Inflammatory macrophage treated with lipopolysaccharide for 4 hours (primary cell): ENCODE results near the gene PDZRN3.

Source experiments
- DNase-seq: peaks from one replicate; pipeline ENCODE4 v3.0.0-alpha.2; 2020

PDZRN3 gene

GRCh38 chr3:73622091-73622805 lies 2.5 kb downstream of the PDZRN3 start:
- no peak for DNase-seq

- no peak for DNase-seq
Measured at GRCh38 chr3:73621388-73621787, 3.4 kb downstream of the PDZRN3 start.

- no peak for DNase-seq
Measured at GRCh38 chr3:73618461-73618860, 6.3 kb downstream of the PDZRN3 start.

GRCh38 chr3:73616056-73616455 lies 8.7 kb downstream of the PDZRN3 start:
- DNase-seq: no peak

GRCh38 chr3:73614419-73614818 lies 10.3 kb downstream of the PDZRN3 start:
- DNase-seq: no peak

- no peak for DNase-seq
Measured at GRCh38 chr3:73611176-73611575, 13.6 kb downstream of the PDZRN3 start.

GRCh38 chr3:73610493-73610892 lies 14.2 kb downstream of the PDZRN3 start:
- DNase-seq: no peak

- no peak for DNase-seq
Measured at GRCh38 chr3:73609655-73610054, 15.1 kb downstream of the PDZRN3 start.

GRCh38 chr3:73609315-73609641 lies 15.5 kb downstream of the PDZRN3 start:
- DNase-seq: no peak

GRCh38 chr3:73608456-73609314 lies 16.1 kb downstream of the PDZRN3 start:
- no peak for DNase-seq

- DNase-seq: no peak
Measured at GRCh38 chr3:73605861-73606260, 18.9 kb downstream of the PDZRN3 start.

- DNase-seq: no peak
Measured at GRCh38 chr3:73605412-73605811, 19.3 kb downstream of the PDZRN3 start.

- DNase-seq: no peak
Measured at GRCh38 chr3:73604451-73604850, 20.3 kb downstream of the PDZRN3 start.

- DNase-seq: no peak
Measured at GRCh38 chr3:73603762-73604171, 21.0 kb downstream of the PDZRN3 start.

GRCh38 chr3:73602170-73602569 lies 22.6 kb downstream of the PDZRN3 start:
- DNase-seq: no peak

GRCh38 chr3:73601481-73601880 lies 23.3 kb downstream of the PDZRN3 start:
- DNase-seq: no peak

GRCh38 chr3:73601011-73601410 lies 23.7 kb downstream of the PDZRN3 start:
- DNase-seq: no peak

- no peak for DNase-seq
Measured at GRCh38 chr3:73600293-73600938, 24.3 kb downstream of the PDZRN3 start.

- DNase-seq: no peak
Measured at GRCh38 chr3:73599605-73600004, 25.1 kb downstream of the PDZRN3 start.

GRCh38 chr3:73597476-73597875 lies 27.3 kb downstream of the PDZRN3 start:
- no peak for DNase-seq

- DNase-seq: no peak
Measured at GRCh38 chr3:73592154-73593144, 32.3 kb downstream of the PDZRN3 start.

GRCh38 chr3:73591286-73591800 lies 33.4 kb downstream of the PDZRN3 start:
- no peak for DNase-seq
